Coronary artery (tissue), 2 donors: ENCODE measurements around the gene SLC1A3.

Source experiments
- DNase-seq: peaks from one replicate; pipeline ENCODE4 v3.0.0-alpha.2; 2017; ENCODE audit warnings: low spot score
- H3K27ac ChIP-seq, 2 donors: fragments of 200-600 bp; sonication (generic); one replicate each; pipeline ENCODE4 v1.5.1; 2016 to 2019
- H3K4me3 ChIP-seq: fragments of 200-600 bp; sonication (generic); 2 replicates; pipeline ENCODE4 v1.5.1; 2016; ENCODE audit warnings: mild to moderate bottlenecking, moderate library complexity
- TF ChIP-seq, protein P1 (sequence below): fragments of 200-600 bp; sonication (generic); IDR thresholded peaks from one replicate; pipeline ENCODE4 v1.5.1; 2019; ENCODE audit warnings: antibody characterized with exemption

SLC1A3 gene

DNA sequence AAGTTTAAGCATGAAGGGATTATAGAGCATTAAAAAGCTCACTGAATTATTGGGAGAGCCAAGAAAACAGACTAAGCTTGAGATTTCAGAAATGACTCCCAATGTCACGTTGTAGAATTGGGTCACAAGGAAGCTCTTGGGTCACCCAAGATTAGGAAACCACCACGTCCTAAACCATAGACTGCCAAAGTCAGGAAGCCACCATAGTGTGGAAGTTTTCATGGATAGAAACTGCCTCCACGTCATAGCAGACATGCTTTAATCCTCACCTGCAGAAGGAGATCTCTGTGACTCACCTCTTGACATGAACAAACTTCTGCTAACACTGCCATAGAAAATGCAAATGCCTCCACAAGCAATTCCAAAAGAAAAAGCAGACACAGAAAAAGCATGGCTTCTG, 106.3 kb downstream of the SLC1A3 start:
- no peak overlapping the region for H3K27ac ChIP-seq
- TF ChIP-seq, protein P1, sequence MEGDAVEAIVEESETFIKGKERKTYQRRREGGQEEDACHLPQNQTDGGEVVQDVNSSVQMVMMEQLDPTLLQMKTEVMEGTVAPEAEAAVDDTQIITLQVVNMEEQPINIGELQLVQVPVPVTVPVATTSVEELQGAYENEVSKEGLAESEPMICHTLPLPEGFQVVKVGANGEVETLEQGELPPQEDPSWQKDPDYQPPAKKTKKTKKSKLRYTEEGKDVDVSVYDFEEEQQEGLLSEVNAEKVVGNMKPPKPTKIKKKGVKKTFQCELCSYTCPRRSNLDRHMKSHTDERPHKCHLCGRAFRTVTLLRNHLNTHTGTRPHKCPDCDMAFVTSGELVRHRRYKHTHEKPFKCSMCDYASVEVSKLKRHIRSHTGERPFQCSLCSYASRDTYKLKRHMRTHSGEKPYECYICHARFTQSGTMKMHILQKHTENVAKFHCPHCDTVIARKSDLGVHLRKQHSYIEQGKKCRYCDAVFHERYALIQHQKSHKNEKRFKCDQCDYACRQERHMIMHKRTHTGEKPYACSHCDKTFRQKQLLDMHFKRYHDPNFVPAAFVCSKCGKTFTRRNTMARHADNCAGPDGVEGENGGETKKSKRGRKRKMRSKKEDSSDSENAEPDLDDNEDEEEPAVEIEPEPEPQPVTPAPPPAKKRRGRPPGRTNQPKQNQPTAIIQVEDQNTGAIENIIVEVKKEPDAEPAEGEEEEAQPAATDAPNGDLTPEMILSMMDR, result no peak

DNA sequence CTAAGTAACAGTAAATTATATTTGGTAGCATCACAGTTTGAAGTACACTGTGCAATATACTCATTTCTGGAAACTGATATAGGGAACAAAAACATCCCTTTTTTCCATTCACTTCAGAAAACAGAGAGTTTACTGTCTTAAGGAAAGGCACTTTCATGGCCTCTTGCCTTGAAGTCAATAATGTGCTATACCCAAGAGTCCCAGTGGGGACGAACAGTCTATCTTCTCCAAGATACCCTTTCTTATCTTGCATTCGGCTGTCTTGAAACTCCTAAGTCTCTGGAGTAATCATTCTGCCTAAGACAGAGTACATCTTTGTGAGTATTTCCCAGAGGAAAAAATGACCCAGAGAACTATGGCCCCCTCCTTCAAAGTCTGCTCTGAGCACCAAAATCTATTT, 107.1 kb downstream of the SLC1A3 start:
- Histone ChIP-seq H3K4me3 (no peak overlapping the region), H3K27ac (no peak overlapping the region)
- DNase-seq, result no peak
- TF ChIP-seq, protein P1, result no peak

More for the DNA sequence above, 106.3 kb downstream of the SLC1A3 start:
- H3K4me3 ChIP-seq, result no peak overlapping the region
- no peak for DNase-seq

DNA sequence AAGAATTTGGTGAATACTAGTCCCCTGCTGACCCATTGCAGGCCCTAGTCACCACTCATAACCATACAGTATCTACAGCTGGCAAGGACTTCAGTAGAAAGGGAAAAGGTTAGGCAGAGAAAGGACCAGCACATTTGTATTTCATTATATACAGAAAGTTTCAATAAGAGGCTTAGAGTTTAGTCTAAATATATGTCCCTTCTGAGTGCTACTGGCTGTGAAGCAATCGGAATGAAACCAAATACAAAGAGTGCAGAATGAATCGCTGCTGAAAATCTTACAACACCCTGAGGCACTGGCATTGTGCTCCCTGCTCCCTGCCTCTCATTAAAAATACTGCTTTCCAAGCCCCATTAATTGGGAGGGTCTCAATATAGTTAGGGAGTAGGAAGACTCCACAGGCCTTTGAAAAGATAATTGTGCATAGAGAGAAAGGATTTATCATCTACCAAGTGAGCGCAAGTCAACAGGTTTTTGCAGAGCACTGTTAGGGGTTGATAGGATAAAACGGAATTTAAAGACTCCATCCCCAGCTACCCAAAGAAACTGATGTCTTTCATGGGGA, 110.8 kb downstream of the SLC1A3 start:
- no peak for DNase-seq
- Histone ChIP-seq H3K4me3 (no peak overlapping the region), H3K27ac (no peak overlapping the region)
- TF ChIP-seq, protein P1, result no peak

DNA sequence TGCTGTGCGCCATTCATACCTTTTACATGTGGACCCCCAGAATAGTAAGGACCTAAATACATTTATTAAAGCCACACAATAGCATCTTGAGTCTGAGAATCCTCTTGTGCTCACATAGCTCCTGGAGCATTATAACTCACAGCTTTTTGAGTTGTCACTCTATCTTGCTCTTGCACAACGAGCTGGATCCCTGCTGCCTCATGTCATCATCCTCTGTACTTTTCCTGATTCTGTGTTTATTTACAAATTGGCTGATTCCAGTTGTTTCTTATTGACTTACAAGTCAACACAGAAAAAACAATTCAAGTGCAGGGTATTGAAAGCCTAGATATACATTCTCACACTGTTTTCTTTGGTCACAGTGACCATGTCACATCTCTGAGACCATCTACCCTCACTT, 112.9 kb downstream of the SLC1A3 start:
- DNase-seq, result no peak
- TF ChIP-seq, protein P1, result no peak
- Histone ChIP-seq H3K4me3 (no peak overlapping the region), H3K27ac (no peak overlapping the region)

DNA sequence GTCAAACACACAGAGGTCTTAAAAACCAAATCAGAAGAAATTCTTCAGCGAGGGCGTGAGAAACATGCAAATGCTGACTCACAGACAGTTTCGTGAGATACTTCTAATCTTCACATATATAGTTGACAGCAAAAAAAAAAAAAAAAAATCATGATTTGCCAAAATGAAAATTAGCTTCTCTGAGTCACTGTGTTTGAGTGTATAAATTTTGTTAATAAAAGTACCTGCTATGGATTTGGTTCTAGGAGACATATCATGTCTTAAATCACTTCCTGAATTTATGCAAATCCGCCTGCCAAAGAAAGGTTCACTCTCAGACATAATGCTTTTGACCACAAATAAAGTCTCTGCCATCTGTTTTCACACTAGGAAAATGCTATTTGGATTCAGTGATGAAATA, 114.3 kb downstream of the SLC1A3 start:
- no peak for DNase-seq
- no peak overlapping the region for H3K27ac ChIP-seq
- H3K4me3 ChIP-seq, result no peak overlapping the region
- TF ChIP-seq, protein P1, result no peak

DNA sequence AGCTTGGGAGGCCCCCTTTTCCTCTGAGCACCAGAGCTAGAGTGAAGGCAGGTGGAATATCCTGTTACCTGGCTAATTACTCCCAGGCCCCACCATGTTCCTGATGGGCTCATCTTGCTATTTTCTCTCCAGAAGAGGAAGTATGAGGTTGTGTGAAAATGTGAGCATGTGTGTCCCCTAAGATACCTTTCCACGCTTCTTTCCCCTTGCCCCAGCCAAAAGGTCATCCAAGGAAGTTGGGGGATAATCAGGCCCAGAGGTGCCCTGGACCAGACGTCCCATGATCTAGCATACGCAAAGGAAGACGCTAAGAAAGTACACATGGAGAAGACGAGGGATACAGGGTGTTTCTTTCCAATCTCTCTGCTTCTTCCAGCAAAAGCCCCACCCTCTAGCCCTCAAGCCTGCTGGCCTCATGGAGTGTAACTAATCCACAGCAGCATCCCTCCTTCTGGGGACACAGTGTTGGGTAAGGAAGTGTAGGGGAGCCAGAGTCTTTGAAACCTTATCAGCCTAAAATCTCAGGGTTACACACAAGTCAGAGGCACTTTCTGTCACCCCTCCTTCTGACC, 115.3 kb downstream of the SLC1A3 start:
- TF ChIP-seq, protein P1, result no peak

DNA sequence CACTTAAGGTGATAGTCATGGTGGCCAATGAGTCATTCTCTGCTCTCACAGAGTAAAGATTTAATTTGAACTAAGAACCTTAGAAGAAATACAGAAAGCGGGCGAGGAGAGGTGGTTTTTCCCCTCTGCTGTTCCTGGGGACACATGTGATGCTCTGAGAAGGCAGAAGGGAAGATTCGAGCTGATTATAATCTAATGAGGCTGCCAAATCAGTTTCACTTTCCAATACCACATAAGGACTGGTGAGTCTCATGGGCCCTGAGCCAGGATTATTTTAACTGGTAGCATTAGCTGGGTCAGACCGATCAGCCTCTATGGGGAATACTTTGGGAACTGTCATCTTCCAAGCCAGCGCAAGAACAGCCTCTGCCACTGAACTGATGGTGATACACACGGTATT, 116.5 kb downstream of the SLC1A3 start:
- Histone ChIP-seq H3K27ac (no peak overlapping the region), H3K4me3 (no peak overlapping the region)
- TF ChIP-seq, protein P1, result no peak
- DNase-seq, result no peak

More for the DNA sequence above, 115.3 kb downstream of the SLC1A3 start:
- H3K4me3 ChIP-seq, result no peak overlapping the region
- no peak for DNase-seq
- no peak overlapping the region for H3K27ac ChIP-seq
